Measurements from ENCODE around the gene IL17B.

IL17B gene

GRCh38 chr5:149379177-149379761 lies at the start of gene IL17B:
Gene IL17B (minus strand): TSS chr5:149379292. CDS start chr5:149379225, 67 bp downstream.
- DNase-seq (ENCODE audit: low read depth in 3 of 3, low spot score in 1 of 3) = no peak

- no peak for DNase-seq (ENCODE audit: low read depth in 3 of 3, low spot score in 1 of 3)
Measured at GRCh38 chr5:149428032-149428431, 48.9 kb upstream of the IL17B start.

GRCh38 chr5:149427374-149427773 lies 48.3 kb upstream of the IL17B start:
- no peak for DNase-seq (ENCODE audit: low read depth in 3 of 3, low spot score in 1 of 3)

GRCh38 chr5:149426931-149427330 lies 47.8 kb upstream of the IL17B start:
- DNase-seq (ENCODE audit: low read depth in 3 of 3, low spot score in 1 of 3) = no peak

GRCh38 chr5:149425729-149426128 lies 46.6 kb upstream of the IL17B start:
- DNase-seq (ENCODE audit: low read depth in 3 of 3, low spot score in 1 of 3) = no peak

- no peak for DNase-seq (ENCODE audit: low read depth in 3 of 3, low spot score in 1 of 3)
Measured at GRCh38 chr5:149424371-149425315, 45.6 kb upstream of the IL17B start.

- DNase-seq (ENCODE audit: low read depth in 3 of 3, low spot score in 1 of 3) = no peak
Measured at GRCh38 chr5:149423794-149424268, 44.7 kb upstream of the IL17B start.

- no peak for DNase-seq (ENCODE audit: low read depth in 3 of 3, low spot score in 1 of 3)
Measured at GRCh38 chr5:149423049-149423793, 44.1 kb upstream of the IL17B start.

- DNase-seq (ENCODE audit: low read depth in 3 of 3, low spot score in 1 of 3) = no peak
Measured at GRCh38 chr5:149422366-149423048, 43.4 kb upstream of the IL17B start.

GRCh38 chr5:149421834-149422233 lies 42.7 kb upstream of the IL17B start:
- no peak for DNase-seq (ENCODE audit: low read depth in 3 of 3, low spot score in 1 of 3)

- DNase-seq (ENCODE audit: low read depth in 3 of 3, low spot score in 1 of 3) = no peak
Measured at GRCh38 chr5:149421372-149421685, 42.2 kb upstream of the IL17B start.

- no peak for DNase-seq (ENCODE audit: low read depth in 3 of 3, low spot score in 1 of 3)
Measured at GRCh38 chr5:149420545-149421371, 41.7 kb upstream of the IL17B start.

GRCh38 chr5:149419859-149420544 lies 40.9 kb upstream of the IL17B start:
- DNase-seq (ENCODE audit: low read depth in 3 of 3, low spot score in 1 of 3) = no peak

GRCh38 chr5:149419532-149419858 lies 40.4 kb upstream of the IL17B start:
- DNase-seq (ENCODE audit: low read depth in 3 of 3, low spot score in 1 of 3) = no peak

GRCh38 chr5:149418910-149419531 lies 39.9 kb upstream of the IL17B start:
- no peak for DNase-seq (ENCODE audit: low read depth in 3 of 3, low spot score in 1 of 3)

- no peak for DNase-seq (ENCODE audit: low read depth in 3 of 3, low spot score in 1 of 3)
Measured at GRCh38 chr5:149417711-149418368, 38.7 kb upstream of the IL17B start.

GRCh38 chr5:149416987-149417710 lies 38.1 kb upstream of the IL17B start:
- no peak for DNase-seq (ENCODE audit: low read depth in 3 of 3, low spot score in 1 of 3)

Measured in stimulated activated CD4-positive, alpha-beta T cell treated with anti-CD3 and anti-CD28 coated beads, TNF-alpha, amount 100 ng/mL, for 1 hour (primary cell).